ENCODE results near the gene CAMSAP1.

GRCh38 chr9:135817951-135818717, 89.2 kb downstream of the CAMSAP1 start:
- TF ChIP-seq ZNF8 (CRISPR knock-in tag; IDR thresholded peaks at IDR 0.05) (no peak), OSR1 (CRISPR knock-in tag; IDR thresholded peaks at IDR 0.05) (no peak), TSHZ2 (CRISPR knock-in tag; IDR thresholded peaks at IDR 0.05) (no peak), ISL1 (CRISPR knock-in tag; IDR thresholded peaks at IDR 0.05) (no peak), SNAI2 (CRISPR knock-in tag; IDR thresholded peaks at IDR 0.05) (no peak), ESRRG (CRISPR knock-in tag; IDR thresholded peaks at IDR 0.05) (no peak)

Data from SK-N-SH treated with all-trans-retinoic acid at 6 μM for 48 hours (cell line).